Trophoblast cell (in vitro differentiated cells and primary cell): ENCODE data around the gene NOG.

Experiments
- DNase-seq, 2 donors: peaks; one replicate each; pipeline ENCODE4 v3.0.0-alpha.2; 2016
- H2AFZ ChIP-seq: 2 replicates; pipeline ENCODE4 v1.6.1; 2013; ENCODE audit warnings: low read length, moderate library complexity, mild to moderate bottlenecking; ENCODE audit not compliant: insufficient read depth, poor library complexity
- H2AK5ac ChIP-seq: 2 replicates; pipeline ENCODE4 v1.6.1; 2013; ENCODE audit warnings: mild to moderate bottlenecking, low read length
- H2BK120ac ChIP-seq: 2 replicates; pipeline ENCODE4 v1.6.1; 2013; ENCODE audit warnings: low read length, mild to moderate bottlenecking, moderate library complexity; ENCODE audit not compliant: insufficient read depth, poor library complexity
- H2BK12ac ChIP-seq: 2 replicates; pipeline ENCODE4 v1.6.1; 2013; ENCODE audit warnings: mild to moderate bottlenecking, low read length, moderate library complexity
- H2BK5ac ChIP-seq: 2 replicates; pipeline ENCODE4 v1.6.1; 2013; ENCODE audit warnings: low read length, low read depth, moderate library complexity, mild to moderate bottlenecking; ENCODE audit not compliant: poor library complexity
- H3K14ac ChIP-seq: 2 replicates; pipeline ENCODE4 v1.6.1; 2013; ENCODE audit warnings: mild to moderate bottlenecking, low read length
- H3K18ac ChIP-seq: 2 replicates; pipeline ENCODE4 v1.6.1; 2013; ENCODE audit warnings: mild to moderate bottlenecking, low read length
- H3K23ac ChIP-seq: 2 replicates; pipeline ENCODE4 v1.6.1; 2013; ENCODE audit warnings: low read length
- H3K27ac ChIP-seq: 2 replicates; pipeline ENCODE4 v1.5.1; 2013; ENCODE audit warnings: low read depth, mild to moderate bottlenecking, inconsistent platforms, low read length, moderate library complexity
- H3K27me3 ChIP-seq: 2 replicates; pipeline ENCODE4 v1.6.1; 2013; ENCODE audit warnings: inconsistent platforms, mild to moderate bottlenecking, low read length, moderate library complexity; ENCODE audit not compliant: insufficient read depth
- H3K36me3 ChIP-seq, 2 experiments: 1 replicate in 1 of 2; 2 replicates in 1 of 2; pipeline ENCODE4 v1.6.1; 2013; ENCODE audit warnings: low read length in 2 of 2, mild to moderate bottlenecking in 2 of 2, moderate library complexity in 1 of 2; ENCODE audit not compliant: insufficient read depth in 2 of 2, control insufficient read depth in 1 of 2
- H3K4ac ChIP-seq: 2 replicates; pipeline ENCODE4 v1.6.1; 2013; ENCODE audit warnings: low read depth, mild to moderate bottlenecking, low read length, moderate library complexity
- H3K4me1 ChIP-seq, 2 experiments: 1 replicate in 1 of 2; 2 replicates in 1 of 2; pipeline ENCODE4 v1.6.1; 2013; ENCODE audit warnings: low read length in 2 of 2, mild to moderate bottlenecking in 2 of 2, moderate library complexity in 1 of 2; ENCODE audit not compliant: insufficient read depth in 2 of 2, control insufficient read depth in 1 of 2
- H3K4me2 ChIP-seq: 2 replicates; pipeline ENCODE4 v1.6.1; 2013; ENCODE audit warnings: inconsistent platforms, mild to moderate bottlenecking, low read length, moderate library complexity
- H3K4me3 ChIP-seq: 2 replicates; pipeline ENCODE4 v1.5.1; 2013; ENCODE audit warnings: mild to moderate bottlenecking, low read depth, low read length, inconsistent platforms
- H3K79me1 ChIP-seq: one replicate; pipeline ENCODE4 v1.6.1; 2013; ENCODE audit warnings: low read length
- H3K79me2 ChIP-seq: 2 replicates; pipeline ENCODE4 v1.6.1; 2013; ENCODE audit warnings: low read length, mild to moderate bottlenecking; ENCODE audit not compliant: control insufficient read depth, insufficient read depth, poor library complexity
- H3K9ac ChIP-seq: 2 replicates; pipeline ENCODE4 v1.6.1; 2013; ENCODE audit warnings: mild to moderate bottlenecking, low read length
- H3K9me3 ChIP-seq: 2 replicates; pipeline ENCODE4 v1.6.1; 2013; ENCODE audit warnings: low read depth, mild to moderate bottlenecking, control low read depth, inconsistent platforms, low read length; ENCODE audit not compliant: insufficient read depth
- H4K12ac ChIP-seq: 2 replicates; pipeline ENCODE4 v1.6.1; 2013; ENCODE audit warnings: low read depth, mild to moderate bottlenecking, low read length, moderate library complexity
- H4K8ac ChIP-seq: 2 replicates; pipeline ENCODE4 v1.6.1; 2013; ENCODE audit warnings: low read depth, mild to moderate bottlenecking, low read length, moderate library complexity
- H4K91ac ChIP-seq: one replicate; pipeline ENCODE4 v1.6.1; 2013; ENCODE audit warnings: low read depth, mild to moderate bottlenecking, low read length, moderate library complexity
- WGBS: extraction: QIAGEN DNeasy Blood & Tissue Kit; methylation state at CpG from one replicate; pipeline ENCODE4 v1.1.7; 2013; ENCODE audit warnings: missing lambda C conversion rate; ENCODE audit not compliant: insufficient read length, insufficient coverage; ENCODE audit errors: extremely low coverage; 5-methylcytosine and 5-hydroxymethylcytosine counted together

Gene NOG

DNA sequence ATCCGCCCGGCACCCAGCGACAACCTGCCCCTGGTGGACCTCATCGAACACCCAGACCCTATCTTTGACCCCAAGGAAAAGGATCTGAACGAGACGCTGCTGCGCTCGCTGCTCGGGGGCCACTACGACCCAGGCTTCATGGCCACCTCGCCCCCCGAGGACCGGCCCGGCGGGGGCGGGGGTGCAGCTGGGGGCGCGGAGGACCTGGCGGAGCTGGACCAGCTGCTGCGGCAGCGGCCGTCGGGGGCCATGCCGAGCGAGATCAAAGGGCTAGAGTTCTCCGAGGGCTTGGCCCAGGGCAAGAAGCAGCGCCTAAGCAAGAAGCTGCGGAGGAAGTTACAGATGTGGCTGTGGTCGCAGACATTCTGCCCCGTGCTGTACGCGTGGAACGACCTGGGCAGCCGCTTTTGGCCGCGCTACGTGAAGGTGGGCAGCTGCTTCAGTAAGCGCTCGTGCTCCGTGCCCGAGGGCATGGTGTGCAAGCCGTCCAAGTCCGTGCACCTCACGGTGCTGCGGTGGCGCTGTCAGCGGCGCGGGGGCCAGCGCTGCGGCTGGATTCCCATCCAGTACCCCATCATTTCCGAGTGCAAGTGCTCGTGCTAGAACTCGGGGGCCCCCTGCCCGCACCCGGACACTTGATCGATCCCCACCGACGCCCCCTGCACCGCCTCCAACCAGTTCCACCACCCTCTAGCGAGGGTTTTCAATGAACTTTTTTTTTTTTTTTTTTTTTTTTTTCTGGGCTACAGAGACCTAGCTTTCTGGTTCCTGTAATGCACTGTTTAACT is 1.0 kb downstream of the NOG start:
- WGBS: no CpG with 5 or more reads among the region's 61 CpGs
- DNase-seq: peak; percentile 42 to 66

GRCh38 chr17:56595108-56595418 is 1.6 kb downstream of the NOG start:
- Histone ChIP-seq H3K18ac (no peak overlapping the region), H3K4ac (no peak overlapping the region), H3K4me3 (no peak overlapping the region), H4K91ac (no peak overlapping the region), H2AFZ (no peak overlapping the region), H2BK5ac (no peak overlapping the region), H2AK5ac (no peak overlapping the region), H3K79me2 (peaks cover 18% of the 10 kb centered on the region), H3K4me2 (peak overlapping the region; percentile 46), H3K9ac (no peak overlapping the region), H3K23ac (no peak overlapping the region), H3K79me1 (peaks cover 42% of the 10 kb centered on the region), H3K27me3 (no peaks in the 10 kb centered on the region), H4K12ac (no peak overlapping the region), H2BK120ac (no peak overlapping the region), H2BK12ac (no peak overlapping the region), H3K36me3 (peaks cover 2 to 3% of the 10 kb centered on the region in 2 experiments), H4K8ac (no peak overlapping the region), H3K14ac (no peak overlapping the region), H3K27ac (peak overlapping the region; percentile 42), H3K9me3 (no peaks in the 10 kb centered on the region), H3K4me1 (peaks cover 3 to 10% of the 10 kb centered on the region in 2 experiments)
- WGBS: no CpG with 5 or more reads among the region's 7 CpGs
- DNase-seq: peak in 1 of 2 donors; percentile 29

More for the DNA sequence above, 1.0 kb downstream of the NOG start:
- Histone ChIP-seq H3K23ac (no peak overlapping the region), H3K4ac (peak overlapping the region; percentile 92), H3K36me3 (peaks cover 2 to 3% of the 10 kb centered on the region in 2 experiments), H4K12ac (peak overlapping the region; percentile 36), H3K14ac (peak overlapping the region; percentile 96), H2BK120ac (peak overlapping the region; percentile 67), H3K4me2 (peak overlapping the region; percentile 60), H3K4me3 (peak overlapping the region; percentile 95), H2AK5ac (peak overlapping the region; percentile 17), H3K27ac (peak overlapping the region; percentile 99), H3K9ac (peak overlapping the region; percentile 92), H3K79me2 (peaks cover 18% of the 10 kb centered on the region), H4K8ac (peak overlapping the region; percentile 80), H3K18ac (peak overlapping the region; percentile 99), H3K79me1 (peaks cover 42% of the 10 kb centered on the region), H3K27me3 (no peaks in the 10 kb centered on the region), H2BK5ac (peak overlapping the region; percentile 89), H4K91ac (peak overlapping the region; percentile 90), H3K9me3 (no peaks in the 10 kb centered on the region), H2BK12ac (peak overlapping the region; percentile 8), H3K4me1 (peaks cover 3 to 10% of the 10 kb centered on the region in 2 experiments), H2AFZ (peak overlapping the region; percentile 80)

- Histone ChIP-seq H3K36me3 (peaks cover 2 to 3% of the 10 kb centered on the region in 2 experiments), H3K4ac (peak overlapping the region; percentile 43), H4K12ac (peak overlapping the region; percentile 37), H2BK5ac (peak overlapping the region; percentile 76), H2AK5ac (no peak overlapping the region), H4K91ac (peak overlapping the region; percentile 84), H2BK12ac (peak overlapping the region; percentile 46), H2AFZ (no peak overlapping the region), H3K9ac (peak overlapping the region; percentile 84), H2BK120ac (peak overlapping the region; percentile 72), H3K4me1 (peaks cover 3 to 10% of the 10 kb centered on the region in 2 experiments), H4K8ac (peak overlapping the region; percentile 75), H3K79me2 (peaks cover 18% of the 10 kb centered on the region), H3K18ac (peak overlapping the region; percentile 55), H3K9me3 (no peaks in the 10 kb centered on the region), H3K27me3 (no peaks in the 10 kb centered on the region), H3K23ac (no peak overlapping the region), H3K79me1 (peaks cover 42% of the 10 kb centered on the region), H3K27ac (peak overlapping the region; percentile 93), H3K4me2 (peak overlapping the region; percentile 97), H3K14ac (peak overlapping the region; percentile 57), H3K4me3 (peak overlapping the region; percentile 68)
- WGBS: no CpG with 5 or more reads among the region's 43 CpGs
- peak; percentile 87 to 89 for DNase-seq
Measured at GRCh38 chr17:56595831-56596690, 2.6 kb downstream of the NOG start.

DNA sequence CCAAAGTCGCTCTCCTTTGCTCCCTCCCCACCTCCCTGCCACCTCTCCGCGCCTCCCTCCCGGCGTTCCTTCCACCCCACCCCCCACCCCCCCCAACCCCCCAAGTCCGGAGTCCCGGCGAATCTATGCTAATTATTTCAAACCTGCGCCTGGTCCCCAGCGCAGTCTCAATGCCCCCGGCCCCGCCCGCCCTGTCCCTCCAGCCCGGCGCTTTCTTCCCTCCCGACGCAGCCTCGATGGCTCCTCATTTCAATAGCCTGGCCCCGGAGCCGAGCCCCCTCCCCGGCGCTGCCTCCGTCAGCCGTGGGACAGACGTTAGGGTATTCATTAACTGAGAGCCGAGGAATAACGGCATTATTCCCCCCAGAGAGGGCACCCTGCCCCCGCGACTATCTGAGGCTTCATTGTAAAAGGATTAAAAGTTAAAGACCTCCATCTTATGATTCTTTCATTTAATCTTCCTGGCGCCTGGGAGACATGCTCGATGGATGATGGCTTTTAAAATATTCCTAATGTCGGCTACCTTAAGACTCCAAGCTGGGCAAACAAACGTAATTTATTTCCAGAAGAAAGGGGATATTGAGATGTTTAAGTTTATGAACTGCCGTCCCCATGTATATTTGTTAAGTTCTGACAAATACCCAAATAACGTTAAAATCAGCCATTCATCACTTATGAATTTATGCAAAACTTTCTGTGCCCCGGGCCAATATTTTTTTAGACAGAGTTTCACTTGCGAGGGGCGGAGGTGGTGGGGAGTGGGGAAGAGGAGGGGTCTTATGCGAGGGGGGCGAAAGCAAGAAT is 3.4 kb downstream of the NOG start:
- peak overlapping the region; percentile 97 for H3K4me2 ChIP-seq

More for the DNA sequence above, 3.4 kb downstream of the NOG start:
- Histone ChIP-seq H3K4me3 (peak overlapping the region; percentile 68), H2BK12ac (no peak overlapping the region), H3K9ac (peak overlapping the region; percentile 22), H4K8ac (peak overlapping the region; percentile 55), H3K18ac (no peak overlapping the region), H3K23ac (no peak overlapping the region), H3K79me1 (peaks cover 42% of the 10 kb centered on the region), H2BK120ac (peak overlapping the region; percentile 49), H3K4ac (peak overlapping the region; percentile 24), H3K79me2 (peaks cover 18% of the 10 kb centered on the region), H3K4me1 (peaks cover 3 to 10% of the 10 kb centered on the region in 2 experiments), H3K27me3 (no peaks in the 10 kb centered on the region), H3K9me3 (no peaks in the 10 kb centered on the region), H3K14ac (peak overlapping the region; percentile 54), H2AK5ac (no peak overlapping the region), H4K91ac (peak overlapping the region; percentile 84), H2AFZ (no peak overlapping the region), H2BK5ac (peak overlapping the region; percentile 87), H3K36me3 (peaks cover 2 to 3% of the 10 kb centered on the region in 2 experiments), H4K12ac (no peak overlapping the region), H3K27ac (peak overlapping the region; percentile 93)
- no CpG with 5 or more reads among the region's 40 CpGs for WGBS
- peak in 1 of 2 donors; percentile 54 for DNase-seq
